Adipose tissue (tissue), 3 donors: ENCODE measurements around the gene SELENOM. TPM values are rescaled to one million over a fixed set of nuclear protein-coding genes. Genes with fewer than 3 reads are reported as not detected.
"Not testable (repeated sequence)": the region's sequence is repeated elsewhere in the genome, so short reads cannot be mapped to it uniquely, and the experiment has no call there.

Experiments
- H3K27ac ChIP-seq: one replicate; pipeline ENCODE4 v1.5.1; 2013; ENCODE audit warnings: low read depth, low read length
- WGBS, 3 donors: extraction: QIAGEN DNeasy Blood & Tissue Kit; methylation state at CpG; one replicate each; pipeline ENCODE4 v1.1.7; 2013; 5-methylcytosine and 5-hydroxymethylcytosine counted together
- polyA plus RNA-seq, 3 donors: library from polyadenylated mRNA; stranded (reverse); fragments of 200-250 nt; gene quantifications; one replicate each; pipeline ENCODE4 v1.2.3, GENCODE V29; 2013
- donor health status: healthy with polysubstance abuse.
- donor health status: Bipolar disorder and iron deficiency.
- donor health status: healthy.

Gene SELENOM
- polyA plus RNA-seq, 3 donors = 42.6 to 338 (median 202) TPM

DNA sequence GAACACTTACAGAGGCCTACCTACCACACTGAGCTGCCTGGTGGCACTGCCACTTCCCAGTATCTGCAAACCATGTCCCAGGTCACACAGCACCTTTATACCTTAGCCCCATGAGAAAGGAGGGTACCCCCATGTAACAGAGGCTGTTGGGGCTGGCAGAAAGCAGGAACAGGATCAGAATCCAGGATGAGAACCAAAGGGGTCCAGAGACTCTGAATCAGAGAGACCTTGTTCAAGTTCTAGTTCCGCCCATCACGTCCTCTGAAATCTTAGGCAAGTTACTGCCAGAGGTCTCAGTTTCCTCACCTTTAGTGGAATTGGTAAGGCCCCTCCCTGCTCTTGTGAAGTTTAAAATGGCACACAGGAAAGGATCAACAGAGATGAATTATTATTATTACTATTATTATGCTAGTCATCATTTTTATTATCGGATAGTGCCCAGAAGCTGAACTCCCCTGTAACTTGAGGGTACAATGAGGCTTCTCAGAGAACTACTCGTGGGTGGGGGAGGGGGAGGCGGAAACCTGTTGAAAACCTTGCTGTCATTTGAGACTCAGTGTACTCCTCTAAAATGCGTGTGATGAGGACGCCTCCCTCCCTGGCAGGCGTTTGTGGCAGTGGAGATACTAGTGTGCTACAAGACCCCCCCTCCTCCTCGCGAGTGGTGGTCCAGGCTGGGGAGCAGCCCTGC is 9.3 kb downstream of the SELENOM start:
- WGBS, 3 donors = 86 to 91% (median 90%) methylated on average over 10 of the region's 10 CpGs

DNA sequence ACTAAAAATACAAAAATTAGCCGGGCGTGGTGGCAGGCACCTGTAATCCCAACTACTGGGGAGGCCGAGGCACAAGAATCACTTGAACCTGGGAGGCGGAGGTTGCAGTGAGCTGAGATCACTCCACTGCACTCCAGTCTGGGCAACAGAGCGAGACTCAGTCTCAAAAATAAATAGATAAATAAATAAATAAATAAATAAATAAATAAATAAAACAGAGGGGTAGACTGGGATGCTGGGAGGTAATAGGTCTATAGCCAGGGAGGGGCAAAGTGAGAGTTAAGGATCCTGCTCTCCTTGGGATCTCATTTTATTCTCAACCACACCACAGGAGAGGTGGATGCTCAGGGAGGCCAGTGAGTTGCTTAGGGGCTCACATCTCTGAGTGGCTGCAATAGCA is 9.8 kb downstream of the SELENOM start:
- 83 to 99% (median 98%) methylated on average over 5 of the region's 5 CpGs for WGBS, 3 donors
- H3K27ac ChIP-seq = not testable (repeated sequence)

More for the DNA sequence above, 9.3 kb downstream of the SELENOM start:
- H3K27ac ChIP-seq = no peak overlapping the region

DNA sequence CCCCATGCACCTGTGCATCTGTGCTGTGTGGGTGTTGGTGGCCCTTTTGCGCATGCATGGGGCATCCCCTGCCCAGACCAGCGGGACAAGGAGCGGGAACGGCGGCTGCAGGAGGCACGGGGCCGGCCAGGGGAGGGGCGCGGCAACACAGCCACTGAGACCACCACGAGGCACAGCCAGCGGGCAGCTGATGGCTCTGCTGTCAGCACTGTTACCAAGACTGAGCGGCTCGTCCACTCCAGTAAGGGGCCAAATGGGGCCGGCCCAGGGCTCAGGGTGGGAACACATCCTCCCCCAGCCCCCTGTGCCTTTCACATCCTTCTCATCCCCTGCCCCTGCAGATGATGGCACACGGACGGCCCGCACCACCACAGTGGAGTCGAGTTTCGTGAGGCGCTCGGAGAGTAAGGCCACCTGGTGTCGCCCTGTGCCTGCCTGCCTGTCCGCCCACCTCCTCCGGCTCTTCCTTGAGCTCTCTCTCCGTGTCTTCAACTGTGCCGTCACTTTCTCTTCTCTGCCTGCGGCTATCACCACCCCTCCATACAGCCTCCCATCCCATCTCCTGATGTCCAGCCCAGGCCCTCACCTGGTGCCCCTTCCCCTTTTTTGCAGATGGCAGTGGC is 10.6 kb downstream of the SELENOM start:
- 89 to 94% (median 93%) methylated on average over 26 to 27 of the region's 27 CpGs for WGBS, 3 donors
- no peak overlapping the region for H3K27ac ChIP-seq

DNA sequence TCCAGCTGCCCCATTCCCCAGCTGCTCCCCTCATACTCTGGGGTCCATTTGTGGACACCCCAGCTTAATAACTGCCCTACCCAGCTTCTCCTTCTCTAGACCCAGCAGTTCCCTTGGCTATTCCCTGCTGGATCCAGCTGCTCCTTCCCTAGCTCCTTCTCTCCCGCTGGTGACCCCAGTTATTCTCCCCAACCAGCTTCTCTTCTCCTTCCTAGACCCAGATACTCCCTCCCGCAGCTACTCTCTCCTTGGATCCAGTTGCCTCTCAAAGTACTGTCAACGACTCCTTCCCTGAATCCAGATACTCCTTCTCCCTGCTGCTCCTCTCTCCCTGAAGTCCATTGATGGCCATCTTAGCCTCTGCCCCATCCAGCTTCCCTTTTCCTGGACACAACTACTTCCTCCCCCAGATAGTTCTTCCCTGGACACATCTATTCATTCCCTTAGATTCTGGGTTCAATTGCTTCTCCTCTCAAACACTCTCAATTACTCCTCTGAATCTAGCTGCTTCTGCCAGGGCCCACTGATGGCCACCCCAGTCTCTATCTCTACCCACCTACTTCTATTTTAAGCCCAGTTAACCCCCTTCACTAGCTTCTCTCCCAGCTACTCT is 11.6 kb downstream of the SELENOM start:
- no peak overlapping the region for H3K27ac ChIP-seq

DNA sequence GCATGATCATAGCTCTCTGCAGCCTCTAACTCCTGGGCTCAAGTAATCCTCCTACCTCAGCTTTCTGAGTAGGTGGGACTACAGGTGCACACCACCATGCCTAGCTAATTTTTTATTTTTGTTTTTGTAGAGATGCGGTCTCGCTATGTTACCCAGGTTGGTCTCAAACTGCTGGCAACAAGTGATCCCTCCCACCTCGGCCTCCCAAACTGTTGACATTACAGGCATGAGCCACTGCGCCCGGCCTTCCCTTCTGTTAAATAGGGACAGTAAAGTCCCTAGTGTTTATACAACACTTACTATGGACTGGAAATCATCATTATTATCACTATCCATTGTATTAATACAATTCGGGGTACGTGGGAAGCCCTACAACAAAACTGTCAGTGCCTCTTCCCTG is 12.6 kb downstream of the SELENOM start:
- no peak overlapping the region for H3K27ac ChIP-seq
- WGBS, 3 donors = 91 to 97% (median 96%) methylated on average over 7 of the region's 7 CpGs

More for the DNA sequence above, 11.6 kb downstream of the SELENOM start:
- 89 to 94% (median 92%) methylated on average over 3 of the region's 3 CpGs for WGBS, 3 donors

DNA sequence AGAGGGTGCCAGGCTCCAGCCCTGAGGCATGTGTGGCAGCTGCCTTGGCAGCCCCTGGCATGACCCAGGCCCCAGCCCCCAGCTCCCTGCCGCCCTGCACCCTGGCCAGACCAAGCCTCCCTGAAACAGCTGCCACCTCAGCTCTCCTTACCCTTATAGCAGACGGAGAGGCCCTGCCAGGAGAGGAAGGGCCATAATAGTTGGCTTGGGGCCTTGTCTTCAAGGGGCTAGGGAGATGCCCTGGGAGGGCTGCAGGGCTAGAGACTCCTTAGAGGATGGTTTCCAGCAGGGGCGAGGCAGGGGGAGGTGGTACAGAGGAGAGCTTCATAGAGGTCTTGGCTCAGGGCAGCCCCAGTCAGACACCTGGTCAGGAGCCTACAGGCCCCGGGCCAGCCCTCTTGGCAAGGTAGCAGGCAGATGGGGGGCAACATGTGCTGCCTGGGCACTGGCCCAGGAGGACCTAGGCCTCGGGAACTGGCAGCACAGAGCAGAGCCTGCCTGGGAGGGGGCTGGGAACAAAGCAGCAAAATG is 13.3 kb downstream of the SELENOM start:
- no peak overlapping the region for H3K27ac ChIP-seq
- 50 to 77% (median 77%) methylated on average over 5 of the region's 5 CpGs for WGBS, 3 donors

DNA sequence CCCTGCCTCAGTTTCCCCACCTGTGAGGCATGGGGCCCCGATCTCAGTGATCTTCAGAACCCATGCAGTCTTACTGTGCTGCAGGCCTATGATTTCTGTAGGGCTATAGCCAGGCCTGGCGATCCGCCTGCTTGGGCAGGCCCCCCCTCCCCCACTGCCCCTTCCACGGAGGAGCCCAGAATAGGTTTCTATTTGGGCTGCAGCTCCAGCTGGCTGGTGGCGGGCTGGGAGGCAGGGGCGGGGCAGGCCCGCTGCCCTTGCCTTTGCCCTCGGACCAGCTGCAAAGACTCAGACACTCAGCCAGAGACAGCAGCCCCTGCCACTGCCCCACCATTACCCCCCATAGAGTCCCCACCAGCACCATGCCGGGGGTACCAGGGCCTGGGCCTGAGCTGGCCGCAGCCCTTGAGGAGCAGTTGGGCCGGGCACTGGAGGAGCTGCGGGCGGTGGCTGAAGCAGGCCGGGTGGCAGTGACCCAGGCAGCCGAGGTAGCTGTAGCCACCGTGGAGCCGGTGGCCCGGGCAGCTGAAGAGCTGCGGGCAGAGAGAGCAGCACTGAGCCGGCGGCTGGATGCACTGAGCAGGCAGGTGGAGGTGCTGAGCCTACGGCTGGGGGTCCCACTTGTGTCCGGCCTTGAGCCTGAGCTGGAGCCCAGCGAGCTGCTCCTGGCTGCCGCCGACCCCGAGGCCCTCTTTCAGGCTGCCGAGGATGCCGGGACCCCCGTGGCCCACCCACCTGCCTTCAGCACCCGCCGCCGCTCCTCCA is 14.1 kb downstream of the SELENOM start:
- WGBS, 3 donors = 85 to 90% (median 88%) methylated on average over 30 to 33 of the region's 33 CpGs

DNA sequence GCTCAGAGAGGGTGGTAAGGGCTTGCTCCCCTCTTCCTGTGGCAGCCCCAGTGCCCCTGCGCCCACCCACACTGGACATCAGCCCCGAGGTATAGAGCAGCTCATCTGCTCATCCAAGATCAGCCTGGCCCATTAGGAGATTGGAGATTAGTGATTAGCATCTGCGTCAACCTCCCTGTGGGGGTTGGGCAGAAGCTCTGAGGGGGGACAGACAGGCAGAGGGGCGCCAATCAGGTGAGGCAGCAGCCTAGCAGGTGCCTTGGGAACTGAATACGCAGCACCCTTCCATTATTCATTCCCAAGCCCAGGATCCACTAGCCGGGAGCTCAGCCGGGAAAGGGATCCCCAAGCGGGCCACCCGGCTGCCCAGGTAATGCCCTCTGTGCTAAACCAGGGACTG is 15.2 kb downstream of the SELENOM start:
- WGBS, 3 donors = 94 to 96% (median 95%) methylated on average over 9 of the region's 9 CpGs
- H3K27ac ChIP-seq = no peak overlapping the region

More for the DNA sequence above, 14.1 kb downstream of the SELENOM start:
- no peak overlapping the region for H3K27ac ChIP-seq

DNA sequence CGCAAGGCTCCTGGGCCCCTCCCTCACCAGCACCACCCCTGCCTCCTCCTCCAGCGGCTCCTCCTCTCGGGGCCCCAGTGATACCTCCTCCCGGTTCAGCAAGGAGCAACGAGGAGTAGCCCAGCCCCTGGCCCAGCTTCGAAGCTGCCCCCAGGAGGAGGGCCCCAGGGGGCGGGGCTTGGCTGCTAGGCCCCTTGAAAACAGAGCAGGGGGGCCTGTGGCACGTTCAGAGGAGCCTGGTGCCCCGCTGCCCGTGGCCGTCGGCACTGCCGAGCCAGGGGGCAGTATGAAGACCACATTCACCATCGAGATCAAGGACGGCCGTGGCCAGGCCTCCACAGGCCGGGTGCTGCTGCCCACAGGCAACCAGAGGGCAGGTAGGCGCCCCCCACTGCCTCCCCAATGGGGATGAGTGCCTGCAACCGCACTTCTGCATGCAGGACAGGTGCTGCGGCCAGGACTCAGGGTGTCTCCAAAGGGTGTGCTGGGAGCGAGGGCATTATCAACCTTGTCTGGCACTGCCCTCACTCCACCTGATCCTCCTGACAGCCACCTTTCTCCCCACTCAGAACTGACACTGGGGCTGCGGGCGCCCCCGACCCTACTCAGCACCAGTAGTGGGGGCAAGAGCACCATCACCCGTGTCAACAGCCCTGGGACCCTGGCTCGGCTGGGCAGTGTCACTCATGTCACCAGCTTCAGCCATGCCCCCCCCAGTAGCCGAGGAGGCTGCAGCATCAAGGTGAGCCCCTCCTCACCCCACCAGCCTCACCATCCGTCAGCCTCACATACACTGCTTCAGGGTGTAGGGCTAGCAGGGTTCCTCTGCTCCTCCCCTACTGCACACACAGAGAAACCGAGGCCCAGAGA is 16.0 kb downstream of the SELENOM start:
- H3K27ac ChIP-seq = no peak overlapping the region
- 86 to 87% (median 87%) methylated on average over 27 to 29 of the region's 29 CpGs for WGBS, 3 donors

DNA sequence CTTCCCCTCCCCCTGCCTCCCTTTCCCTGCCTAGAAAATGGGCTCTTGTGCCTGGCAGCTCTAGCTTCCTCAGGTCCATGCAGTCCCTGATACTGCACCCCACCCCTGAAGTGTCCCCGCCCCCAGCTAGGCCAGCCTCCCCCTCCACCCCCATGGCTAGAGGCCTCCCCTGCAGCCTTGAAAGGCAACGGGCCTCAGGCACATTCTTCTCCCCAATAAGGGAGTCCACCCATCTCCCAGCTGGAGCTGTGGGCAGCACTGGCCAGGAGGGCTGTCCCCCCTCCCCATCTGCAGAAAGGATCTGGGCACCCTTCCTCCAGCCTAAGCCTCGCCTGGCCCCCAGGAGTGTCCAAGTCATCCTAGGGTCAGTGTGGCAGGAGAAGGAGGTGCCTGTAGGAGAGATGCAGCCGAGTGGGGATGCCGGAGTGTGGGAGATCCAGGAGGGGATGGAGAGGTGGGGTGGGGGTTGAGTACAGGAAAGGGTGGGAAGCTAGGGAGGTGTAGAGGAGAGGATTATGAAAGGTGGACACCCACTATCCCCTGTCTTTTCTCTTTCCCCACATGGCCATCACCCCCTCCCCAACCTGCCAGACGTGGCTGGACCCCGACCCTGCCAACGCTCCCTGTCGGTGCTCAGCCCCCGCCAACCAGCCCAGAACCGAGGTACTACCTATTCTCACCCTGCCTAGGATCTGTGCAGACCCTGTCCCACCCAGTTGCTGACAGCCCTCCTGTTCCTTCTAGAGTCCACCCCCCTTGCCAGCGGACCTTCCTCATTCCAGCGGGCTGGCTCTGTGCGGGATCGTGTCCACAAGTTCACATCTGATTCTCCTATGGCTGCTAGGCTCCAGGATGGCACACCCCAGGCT is 16.9 kb downstream of the SELENOM start:
- 80 to 84% (median 84%) methylated on average over 14 to 15 of the region's 15 CpGs for WGBS, 3 donors

DNA sequence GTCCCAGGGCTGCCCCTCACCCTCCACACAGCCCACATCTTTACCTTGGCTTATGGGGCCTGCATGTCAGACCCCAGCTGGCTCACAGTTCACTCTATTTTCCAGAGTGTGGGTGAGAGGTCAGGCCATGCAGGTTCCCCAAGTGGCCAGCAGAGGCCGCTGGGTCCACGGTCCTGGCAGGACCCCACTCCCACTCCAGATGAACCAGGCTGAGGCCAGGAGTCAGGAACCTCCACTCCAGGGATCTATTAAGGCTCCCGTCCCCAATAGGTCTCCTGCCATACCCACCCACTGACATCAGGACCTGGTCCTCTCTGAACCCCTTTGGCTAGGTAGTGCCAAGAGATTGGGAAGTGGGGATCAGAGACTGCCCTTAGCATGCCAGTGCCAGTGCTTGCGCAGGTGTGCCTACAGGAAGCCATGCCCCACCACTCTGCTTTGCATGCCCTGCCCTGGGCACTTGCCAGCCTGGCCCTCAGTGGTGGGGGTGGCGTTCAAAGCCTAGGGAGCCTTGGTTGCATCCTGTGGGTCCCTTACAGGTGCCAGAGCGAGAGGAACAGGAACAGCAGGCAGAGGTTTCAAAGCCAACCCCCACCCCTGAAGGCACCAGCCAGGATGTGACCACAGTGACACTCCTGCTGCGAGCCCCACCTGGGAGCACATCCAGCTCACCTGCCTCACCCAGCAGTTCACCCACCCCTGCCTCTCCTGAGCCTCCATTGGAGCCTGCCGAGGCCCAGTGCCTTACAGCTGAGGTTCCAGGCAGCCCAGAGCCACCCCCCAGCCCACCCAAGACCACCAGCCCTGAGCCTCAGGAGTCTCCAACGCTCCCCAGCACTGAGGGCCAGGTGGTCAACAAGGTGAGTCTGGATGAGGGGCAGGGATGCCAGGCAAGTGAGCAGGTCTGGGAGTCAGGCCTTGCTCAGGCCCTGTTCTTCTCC is 17.9 kb downstream of the SELENOM start:
- H3K27ac ChIP-seq = no peak overlapping the region
- 74 to 79% (median 77%) methylated on average over 9 of the region's 9 CpGs for WGBS, 3 donors

More for the DNA sequence above, 16.9 kb downstream of the SELENOM start:
- no peak overlapping the region for H3K27ac ChIP-seq

DNA sequence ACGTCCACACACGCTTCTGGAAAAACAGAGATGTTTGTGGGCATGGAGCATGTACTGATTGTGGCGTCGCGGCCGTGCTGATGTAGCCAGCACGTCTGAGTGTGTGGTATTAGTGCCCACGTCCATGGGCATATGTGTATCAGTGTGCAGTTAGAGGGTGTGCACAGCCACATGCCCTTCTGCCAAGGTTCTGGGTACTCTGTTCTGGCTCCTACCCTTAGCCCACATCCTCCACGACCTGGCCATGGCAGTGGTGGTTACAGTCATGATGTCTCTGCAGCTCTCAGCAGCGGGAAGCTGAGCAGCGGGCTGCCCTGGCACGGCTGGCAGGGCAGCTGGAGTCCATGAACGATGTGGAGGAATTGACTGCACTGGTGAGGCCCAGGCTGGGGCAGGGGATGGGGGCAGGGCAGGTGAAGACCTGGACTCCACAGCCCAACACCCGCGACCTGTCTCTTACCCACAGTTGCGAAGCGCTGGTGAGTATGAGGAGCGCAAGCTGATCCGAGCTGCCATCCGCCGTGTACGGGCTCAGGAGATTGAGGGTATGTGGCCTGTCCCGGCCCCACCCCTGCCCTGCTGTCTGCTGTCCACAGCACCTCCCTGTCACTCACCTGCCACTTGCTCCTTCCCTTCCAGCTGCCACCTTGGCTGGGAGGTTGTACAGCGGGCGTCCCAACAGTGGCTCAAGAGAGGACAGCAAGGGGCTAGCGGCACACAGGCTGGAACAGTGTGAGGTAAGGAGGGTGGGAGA is 19.0 kb downstream of the SELENOM start:
- 85 to 89% (median 89%) methylated on average over 25 to 26 of the region's 26 CpGs for WGBS, 3 donors
- H3K27ac ChIP-seq = no peak overlapping the region

DNA sequence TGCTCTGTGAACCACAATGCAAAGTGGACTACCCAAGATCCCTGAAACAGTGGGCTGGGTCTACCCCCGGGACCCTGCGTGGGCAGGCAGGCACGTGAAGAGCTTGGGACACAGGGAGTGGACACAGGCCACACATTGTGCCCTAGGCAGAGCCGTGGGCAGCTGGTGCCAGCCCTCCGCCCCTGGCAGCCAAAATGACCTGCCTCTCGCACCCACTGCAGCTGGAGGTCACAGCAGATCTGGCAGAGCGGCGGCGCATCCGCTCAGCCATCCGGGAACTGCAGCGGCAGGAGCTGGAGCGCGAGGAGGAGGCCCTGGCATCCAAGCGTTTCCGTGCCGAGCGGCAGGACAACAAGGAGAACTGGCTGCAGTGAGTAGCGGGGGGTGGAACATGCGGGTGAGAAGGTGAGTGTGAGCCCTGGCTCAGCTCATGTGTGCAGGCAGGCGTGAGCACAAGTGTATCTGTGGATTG is 19.6 kb downstream of the SELENOM start:
- 91 to 97% (median 92%) methylated on average over 21 of the region's 21 CpGs for WGBS, 3 donors
- H3K27ac ChIP-seq = no peak overlapping the region

DNA sequence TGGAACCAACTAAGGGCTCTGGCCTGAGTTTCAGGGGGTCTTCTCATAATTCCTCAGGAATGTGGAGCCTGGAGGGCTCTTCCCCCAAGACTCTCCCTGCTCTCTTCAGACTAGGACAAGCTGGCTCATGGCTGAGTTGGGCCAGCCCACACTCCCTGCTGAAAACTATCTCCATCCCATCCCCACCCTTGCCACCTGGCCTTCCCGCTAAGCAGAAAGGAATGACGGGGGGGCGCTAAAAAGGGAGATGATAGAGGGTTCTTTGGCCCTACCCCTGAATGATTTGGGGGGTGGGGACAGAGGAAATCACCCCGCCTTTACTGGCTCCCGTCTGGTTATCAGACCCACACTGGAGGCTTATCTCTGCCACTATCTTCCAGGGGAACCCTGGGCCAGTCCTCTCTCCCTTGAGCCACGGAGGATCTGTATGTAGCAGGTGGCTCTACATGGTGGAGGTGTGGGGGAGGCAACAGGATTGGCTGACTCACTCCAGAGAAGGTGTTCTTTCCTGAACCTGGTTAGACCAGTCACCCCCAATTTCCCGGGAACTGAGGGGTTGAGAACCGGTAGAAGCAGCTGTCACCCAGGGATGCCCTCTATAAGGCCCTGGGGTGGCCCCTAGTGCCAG is 20.6 kb downstream of the SELENOM start:
- no peak overlapping the region for H3K27ac ChIP-seq
- WGBS, 3 donors = 64 to 75% (median 75%) methylated on average over 8 of the region's 8 CpGs

DNA sequence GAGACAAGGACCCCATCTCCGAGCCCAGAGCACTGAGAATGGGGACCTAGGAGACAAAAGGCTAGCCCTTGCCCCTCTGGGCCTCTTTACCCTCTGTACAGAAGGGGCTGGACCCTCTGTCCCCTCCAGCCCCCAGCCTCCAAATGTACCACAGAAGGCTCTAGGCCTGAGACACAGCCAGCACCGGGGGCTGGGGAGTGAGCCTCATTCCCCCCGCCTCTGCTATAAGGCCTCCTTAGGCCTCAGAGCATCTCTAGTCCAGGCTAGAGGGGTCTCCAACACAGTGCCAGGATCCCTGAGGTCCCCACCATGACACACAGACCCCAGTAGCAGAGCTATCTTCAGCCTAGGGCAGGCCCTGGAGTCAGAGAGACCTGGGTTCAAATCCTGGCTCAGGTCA is 21.4 kb downstream of the SELENOM start:
- 65 to 80% (median 77%) methylated on average over 3 of the region's 3 CpGs for WGBS, 3 donors
- H3K27ac ChIP-seq = no peak overlapping the region
